Measurements from ENCODE around the gene FAM170B. TPM values are rescaled to one million over a fixed set of nuclear protein-coding genes. Genes with fewer than 3 reads are reported as not detected.

Gene FAM170B
- total and polyA plus RNA-seq, 9 of the 15 experiments (the other 6 are each of a cell fraction or from before 2014, with no cell fraction given), result 0.11 to 0.21 TPM; not detected in 7

DNA sequence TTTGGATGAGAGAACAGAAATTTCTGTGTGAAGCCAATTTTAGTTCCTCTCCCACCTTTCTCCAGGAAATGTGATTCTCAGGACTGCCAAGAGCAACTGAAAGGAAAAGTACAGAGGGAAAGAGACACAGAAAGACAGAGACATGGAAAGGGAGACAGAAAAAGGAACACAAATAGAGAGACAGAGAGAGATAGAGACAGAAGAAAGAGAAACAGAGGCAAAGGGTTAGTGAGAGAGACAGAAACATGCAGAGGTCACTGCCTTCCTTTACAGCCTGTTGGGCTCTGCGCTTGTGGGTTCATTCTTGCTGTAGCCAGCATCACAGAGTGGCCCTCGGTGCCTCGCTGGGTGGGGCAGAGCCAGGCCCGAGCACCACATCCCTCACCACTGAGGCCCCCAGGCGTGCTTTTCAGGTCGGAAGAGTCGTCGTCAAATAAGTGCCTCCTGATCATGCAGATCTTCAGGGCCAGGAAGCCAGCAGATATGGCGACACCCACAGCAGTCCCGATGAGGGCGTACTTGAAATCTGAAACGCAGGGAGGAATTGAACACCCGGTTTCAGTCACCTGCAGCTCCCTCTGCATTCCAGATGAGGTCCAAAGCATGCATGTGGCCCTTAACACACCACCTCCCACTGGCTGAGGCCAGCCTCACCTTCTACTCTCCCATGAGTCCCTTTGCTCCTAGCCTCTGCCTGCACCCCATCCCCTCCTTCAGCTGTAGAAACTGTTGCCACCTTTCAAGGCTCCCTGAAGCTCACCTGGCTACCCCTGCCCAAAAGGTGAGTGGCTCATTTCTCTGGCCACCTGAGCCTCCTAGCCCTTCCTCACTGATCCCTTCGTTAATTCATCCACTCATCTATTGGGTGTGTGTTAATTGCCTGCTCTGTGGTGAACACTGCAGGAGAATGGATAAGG, 32.9 kb upstream of the FAM170B start (continued):
- TF ChIP-seq, protein P1, sequence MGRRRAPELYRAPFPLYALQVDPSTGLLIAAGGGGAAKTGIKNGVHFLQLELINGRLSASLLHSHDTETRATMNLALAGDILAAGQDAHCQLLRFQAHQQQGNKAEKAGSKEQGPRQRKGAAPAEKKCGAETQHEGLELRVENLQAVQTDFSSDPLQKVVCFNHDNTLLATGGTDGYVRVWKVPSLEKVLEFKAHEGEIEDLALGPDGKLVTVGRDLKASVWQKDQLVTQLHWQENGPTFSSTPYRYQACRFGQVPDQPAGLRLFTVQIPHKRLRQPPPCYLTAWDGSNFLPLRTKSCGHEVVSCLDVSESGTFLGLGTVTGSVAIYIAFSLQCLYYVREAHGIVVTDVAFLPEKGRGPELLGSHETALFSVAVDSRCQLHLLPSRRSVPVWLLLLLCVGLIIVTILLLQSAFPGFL (CRISPR knock-in tag; IDR thresholded peaks at IDR 0.05), result no peak
- TF ChIP-seq FOXP1 (CRISPR knock-in tag; IDR thresholded peaks at IDR 0.05), result no peak
- peak; percentile 15; the same call in 1 of the 2 replicates for TF ChIP-seq BACH1 (tag; IDR thresholded peaks at IDR 0.05)
- TF ChIP-seq BRD9 (IDR thresholded peaks at IDR 0.05; ENCODE audit: low read depth, partially characterized antibody), result no peak
- TF ChIP-seq MED1 (CRISPR knock-in tag; IDR thresholded peaks at IDR 0.05; ENCODE audit: borderline replicate concordance), result no peak
- TF ChIP-seq, protein P2, sequence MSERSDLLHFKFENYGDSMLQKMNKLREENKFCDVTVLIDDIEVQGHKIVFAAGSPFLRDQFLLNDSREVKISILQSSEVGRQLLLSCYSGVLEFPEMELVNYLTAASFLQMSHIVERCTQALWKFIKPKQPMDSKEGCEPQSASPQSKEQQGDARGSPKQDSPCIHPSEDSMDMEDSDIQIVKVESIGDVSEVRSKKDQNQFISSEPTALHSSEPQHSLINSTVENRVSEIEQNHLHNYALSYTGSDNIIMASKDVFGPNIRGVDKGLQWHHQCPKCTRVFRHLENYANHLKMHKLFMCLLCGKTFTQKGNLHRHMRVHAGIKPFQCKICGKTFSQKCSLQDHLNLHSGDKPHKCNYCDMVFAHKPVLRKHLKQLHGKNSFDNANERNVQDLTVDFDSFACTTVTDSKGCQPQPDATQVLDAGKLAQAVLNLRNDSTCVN (CRISPR knock-in tag; IDR thresholded peaks at IDR 0.05), result 0 out of 2 replicates have a peak, but pooled peaks have one; percentile 41
- no peak for TF ChIP-seq NR2C1 (IDR thresholded peaks at IDR 0.05)
- no peak for TF ChIP-seq NR2C1 (tag; IDR thresholded peaks at IDR 0.05)
- TF ChIP-seq, protein P3, sequence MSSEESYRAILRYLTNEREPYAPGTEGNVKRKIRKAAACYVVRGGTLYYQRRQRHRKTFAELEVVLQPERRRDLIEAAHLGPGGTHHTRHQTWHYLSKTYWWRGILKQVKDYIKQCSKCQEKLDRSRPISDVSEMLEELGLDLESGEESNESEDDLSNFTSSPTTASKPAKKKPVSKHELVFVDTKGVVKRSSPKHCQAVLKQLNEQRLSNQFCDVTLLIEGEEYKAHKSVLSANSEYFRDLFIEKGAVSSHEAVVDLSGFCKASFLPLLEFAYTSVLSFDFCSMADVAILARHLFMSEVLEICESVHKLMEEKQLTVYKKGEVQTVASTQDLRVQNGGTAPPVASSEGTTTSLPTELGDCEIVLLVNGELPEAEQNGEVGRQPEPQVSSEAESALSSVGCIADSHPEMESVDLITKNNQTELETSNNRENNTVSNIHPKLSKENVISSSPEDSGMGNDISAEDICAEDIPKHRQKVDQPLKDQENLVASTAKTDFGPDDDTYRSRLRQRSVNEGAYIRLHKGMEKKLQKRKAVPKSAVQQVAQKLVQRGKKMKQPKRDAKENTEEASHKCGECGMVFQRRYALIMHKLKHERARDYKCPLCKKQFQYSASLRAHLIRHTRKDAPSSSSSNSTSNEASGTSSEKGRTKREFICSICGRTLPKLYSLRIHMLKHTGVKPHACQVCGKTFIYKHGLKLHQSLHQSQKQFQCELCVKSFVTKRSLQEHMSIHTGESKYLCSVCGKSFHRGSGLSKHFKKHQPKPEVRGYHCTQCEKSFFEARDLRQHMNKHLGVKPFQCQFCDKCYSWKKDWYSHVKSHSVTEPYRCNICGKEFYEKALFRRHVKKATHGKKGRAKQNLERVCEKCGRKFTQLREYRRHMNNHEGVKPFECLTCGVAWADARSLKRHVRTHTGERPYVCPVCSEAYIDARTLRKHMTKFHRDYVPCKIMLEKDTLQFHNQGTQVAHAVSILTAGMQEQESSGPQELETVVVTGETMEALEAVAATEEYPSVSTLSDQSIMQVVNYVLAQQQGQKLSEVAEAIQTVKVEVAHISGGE (CRISPR knock-in tag; IDR thresholded peaks at IDR 0.05), result peak in 1 of 3 experiments; percentile 55; a peak in 1 of 6 replicates
- 0 out of 4 replicates have a peak, but pooled peaks of 1 of the 2 experiments have one; percentile 20 for TF ChIP-seq FOXK2 (conservative IDR thresholded peaks at IDR 0.05 in 1 of 2, IDR thresholded peaks at IDR 0.05 in 1 of 2; ENCODE audit: low read depth in 2 of 2)
- TF ChIP-seq, protein P4, sequence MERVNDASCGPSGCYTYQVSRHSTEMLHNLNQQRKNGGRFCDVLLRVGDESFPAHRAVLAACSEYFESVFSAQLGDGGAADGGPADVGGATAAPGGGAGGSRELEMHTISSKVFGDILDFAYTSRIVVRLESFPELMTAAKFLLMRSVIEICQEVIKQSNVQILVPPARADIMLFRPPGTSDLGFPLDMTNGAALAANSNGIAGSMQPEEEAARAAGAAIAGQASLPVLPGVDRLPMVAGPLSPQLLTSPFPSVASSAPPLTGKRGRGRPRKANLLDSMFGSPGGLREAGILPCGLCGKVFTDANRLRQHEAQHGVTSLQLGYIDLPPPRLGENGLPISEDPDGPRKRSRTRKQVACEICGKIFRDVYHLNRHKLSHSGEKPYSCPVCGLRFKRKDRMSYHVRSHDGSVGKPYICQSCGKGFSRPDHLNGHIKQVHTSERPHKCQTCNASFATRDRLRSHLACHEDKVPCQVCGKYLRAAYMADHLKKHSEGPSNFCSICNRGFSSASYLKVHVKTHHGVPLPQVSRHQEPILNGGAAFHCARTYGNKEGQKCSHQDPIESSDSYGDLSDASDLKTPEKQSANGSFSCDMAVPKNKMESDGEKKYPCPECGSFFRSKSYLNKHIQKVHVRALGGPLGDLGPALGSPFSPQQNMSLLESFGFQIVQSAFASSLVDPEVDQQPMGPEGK (CRISPR knock-in tag; IDR thresholded peaks at IDR 0.05; ENCODE audit: borderline replicate concordance), result 0 out of 2 replicates have a peak, but pooled peaks have one; percentile 46
- TF ChIP-seq XRCC3 (IDR thresholded peaks at IDR 0.05), result no peak
- TF ChIP-seq CC2D1A (IDR thresholded peaks at IDR 0.05), result no peak
- TF ChIP-seq ZNF311 (CRISPR knock-in tag; IDR thresholded peaks at IDR 0.05), result 0 out of 2 replicates have a peak, but pooled peaks have one; percentile 22
- TF ChIP-seq DDX20 (tag; IDR thresholded peaks at IDR 0.05; ENCODE audit: low read depth), result no peak
- TF ChIP-seq, protein P5, sequence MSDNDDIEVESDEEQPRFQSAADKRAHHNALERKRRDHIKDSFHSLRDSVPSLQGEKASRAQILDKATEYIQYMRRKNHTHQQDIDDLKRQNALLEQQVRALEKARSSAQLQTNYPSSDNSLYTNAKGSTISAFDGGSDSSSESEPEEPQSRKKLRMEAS (CRISPR knock-in tag; IDR thresholded peaks at IDR 0.05), result no peak
- TF ChIP-seq CBX2 (IDR thresholded peaks at IDR 0.05; ENCODE audit: insufficient read depth, low read length, poor library complexity, severe bottlenecking), result no peak
- TF ChIP-seq SMARCA5 (IDR thresholded peaks at IDR 0.05), result no peak

Measured in K562 (cell line).